K562 (cell line): ENCODE results near the gene MTA2. TPM values are rescaled to one million over a fixed set of nuclear protein-coding genes. Genes with fewer than 3 reads are reported as not detected.

ENCODE experiments used
- GABPB2 ChIP-seq: fragments of 250-450 bp; sonication (Bioruptor Pico); conservative IDR thresholded peaks from 2 replicates; pipeline ENCODE4 v1.5.1; 2021; ENCODE audit warnings: mild to moderate bottlenecking
- HCFC1 ChIP-seq: IDR thresholded peaks from 2 replicates; pipeline ENCODE4 v1.6.1; 2012; ENCODE audit warnings: low read depth, low read length, improper control_type of control experiment
- HMBOX1 ChIP-seq: sonication (generic); IDR thresholded peaks from 2 replicates; pipeline ENCODE4 v1.6.1; 2016
- NCOA1 ChIP-seq: fragments of 450-650 bp; IDR thresholded peaks from 2 replicates; pipeline ENCODE4 v1.6.1; 2016; ENCODE audit warnings: low read depth
- POLR2A ChIP-seq: fragments of 450-650 bp; conservative IDR thresholded peaks from 2 replicates; pipeline ENCODE4 v1.6.1; 2016
- PURB ChIP-seq: sonication (generic); formaldehyde crosslinking; IDR thresholded peaks from 2 replicates; pipeline ENCODE4 v1.9.0; 2021; ENCODE audit warnings: low read depth, mild to moderate bottlenecking, missing genetic modification reagents
- RBM14 ChIP-seq: fragments of 200-400 bp; formaldehyde crosslinking; IDR thresholded peaks from 2 replicates; pipeline ENCODE4 v1.6.1; 2018; ENCODE audit warnings: low read depth, mild to moderate bottlenecking, low read length, moderate library complexity, borderline replicate concordance; ENCODE audit not compliant: insufficient read depth
- RBM25 ChIP-seq: fragments of 200-400 bp; formaldehyde crosslinking; IDR thresholded peaks from 2 replicates; pipeline ENCODE4 v1.6.1; 2018; ENCODE audit warnings: low read length, low read depth, moderate library complexity; ENCODE audit not compliant: severe bottlenecking
- SRF ChIP-seq, 2 experiments: fragments of 250-450, 450-650 bp in 1 of 2; sonication (Bioruptor Pico) in 1 of 2; sonication (generic) in 1 of 2; formaldehyde crosslinking; IDR thresholded peaks; 2 replicates each; pipeline versions ENCODE4 v1.5.0 to v1.5.1; 2020 to 2022; ENCODE audit warnings: mild to moderate bottlenecking in 1 of 2, missing genetic modification reagents in 1 of 2
- ZBTB33 ChIP-seq: sonication (generic); formaldehyde crosslinking; IDR thresholded peaks from 2 replicates; pipeline ENCODE4 v1.8.1; 2023; ENCODE audit warnings: mild to moderate bottlenecking, missing genetic modification reagents
- polyA plus RNA-seq, 8 experiments: library from polyadenylated mRNA; depleted of rRNA in 4 of 8; stranded (reverse) in 5 of 8; unstranded in 3 of 8; fragments of >200 nt; fragmentation: Nextera tagmentation in 2 of 8; fragmentation: Illumina TruSeq in 1 of 8; extraction: Ambion mirVana in 2 of 8; extraction: Trizol in 1 of 8; gene quantifications; 2 replicates each; pipeline versions ENCODE4 v1.2.1 to v1.2.3, GENCODE V29; 2011 to 2014; ENCODE audit warnings: inconsistent platforms in 1 of 8, missing spikeins in 1 of 8
- total RNA-seq, 7 experiments: library from RNA; depleted of rRNA in 6 of 7; stranded (reverse); fragments of >200 nt in 6 of 7; fragmentation: Illumina TruSeq in 2 of 7; extraction: Trizol in 2 of 7; gene quantifications; 2 replicates each; pipeline versions ENCODE4 v1.2.1 to v1.2.3, GENCODE V29; 2011 to 2021; ENCODE audit warnings: low replicate concordance in 1 of 7
- TF ChIP-seq, protein P1 (sequence below): fragments of 250-450 bp; sonication (Bioruptor Pico); IDR thresholded peaks from 2 replicates; pipeline ENCODE4 v1.4.0; 2020
- TF ChIP-seq, protein P2 (sequence below), 2 experiments: fragments of 200-800 bp in 1 of 2; sonication (Bioruptor generic) in 1 of 2; sonication (generic) in 1 of 2; formaldehyde crosslinking in 1 of 2; IDR thresholded peaks in 1 of 2; conservative IDR thresholded peaks in 1 of 2; 2 replicates each; pipeline versions ENCODE4 v1.5.0 to v1.6.1; 2016 to 2020; ENCODE audit warnings: missing compliant biosample characterization in 1 of 2, missing genetic modification characterization in 1 of 2, missing genetic modification reagents in 1 of 2
- TF ChIP-seq, protein P3 (sequence below): fragments of 250-450 bp; sonication (Bioruptor Pico); IDR thresholded peaks from 2 replicates; pipeline ENCODE4 v1.9.0; 2021; ENCODE audit warnings: mild to moderate bottlenecking

MTA2 gene
- total and polyA plus RNA-seq, 9 of the 15 experiments (the other 6 are each of a cell fraction or from before 2014, with no cell fraction given) = 6.2 to 220 (median 172) TPM

DNA sequence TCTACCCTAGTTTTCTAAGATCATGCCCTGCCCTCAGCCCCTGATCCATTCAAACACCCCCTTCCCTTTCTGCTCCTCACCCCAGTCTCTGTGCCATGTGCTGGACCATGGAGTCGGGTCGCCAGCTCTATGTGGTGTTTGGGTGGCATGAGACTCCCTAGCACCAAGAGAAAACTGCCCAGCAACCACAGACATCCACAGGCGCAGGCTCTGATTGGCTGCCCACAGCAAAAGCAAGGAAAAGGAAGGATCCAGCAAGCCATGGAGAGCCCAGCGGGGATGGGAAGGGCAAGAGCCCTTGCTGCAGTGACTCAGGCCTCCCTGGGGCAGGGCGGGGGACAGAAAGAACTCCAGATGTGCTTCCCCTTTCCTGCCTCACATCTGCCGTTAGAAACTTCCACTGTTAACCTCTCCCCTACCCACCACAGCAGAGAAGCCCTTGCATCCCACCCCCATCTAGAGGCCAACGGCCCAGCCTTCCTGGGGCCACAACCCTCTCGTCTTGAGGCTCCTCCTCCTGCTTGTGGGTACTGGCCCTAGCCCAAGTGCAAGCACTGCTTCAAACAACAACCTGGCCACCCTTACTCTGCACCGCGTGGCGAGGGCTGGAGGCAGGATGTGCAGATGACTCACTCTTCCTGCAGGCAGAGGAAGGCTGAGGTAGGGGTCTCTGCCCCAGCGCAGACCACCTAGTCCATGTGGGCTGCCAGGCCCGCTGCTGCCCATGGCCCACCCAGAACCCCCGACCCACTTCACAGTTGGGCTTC, 45.4 kb downstream of the MTA2 start (continued):
- TF ChIP-seq, protein P1, sequence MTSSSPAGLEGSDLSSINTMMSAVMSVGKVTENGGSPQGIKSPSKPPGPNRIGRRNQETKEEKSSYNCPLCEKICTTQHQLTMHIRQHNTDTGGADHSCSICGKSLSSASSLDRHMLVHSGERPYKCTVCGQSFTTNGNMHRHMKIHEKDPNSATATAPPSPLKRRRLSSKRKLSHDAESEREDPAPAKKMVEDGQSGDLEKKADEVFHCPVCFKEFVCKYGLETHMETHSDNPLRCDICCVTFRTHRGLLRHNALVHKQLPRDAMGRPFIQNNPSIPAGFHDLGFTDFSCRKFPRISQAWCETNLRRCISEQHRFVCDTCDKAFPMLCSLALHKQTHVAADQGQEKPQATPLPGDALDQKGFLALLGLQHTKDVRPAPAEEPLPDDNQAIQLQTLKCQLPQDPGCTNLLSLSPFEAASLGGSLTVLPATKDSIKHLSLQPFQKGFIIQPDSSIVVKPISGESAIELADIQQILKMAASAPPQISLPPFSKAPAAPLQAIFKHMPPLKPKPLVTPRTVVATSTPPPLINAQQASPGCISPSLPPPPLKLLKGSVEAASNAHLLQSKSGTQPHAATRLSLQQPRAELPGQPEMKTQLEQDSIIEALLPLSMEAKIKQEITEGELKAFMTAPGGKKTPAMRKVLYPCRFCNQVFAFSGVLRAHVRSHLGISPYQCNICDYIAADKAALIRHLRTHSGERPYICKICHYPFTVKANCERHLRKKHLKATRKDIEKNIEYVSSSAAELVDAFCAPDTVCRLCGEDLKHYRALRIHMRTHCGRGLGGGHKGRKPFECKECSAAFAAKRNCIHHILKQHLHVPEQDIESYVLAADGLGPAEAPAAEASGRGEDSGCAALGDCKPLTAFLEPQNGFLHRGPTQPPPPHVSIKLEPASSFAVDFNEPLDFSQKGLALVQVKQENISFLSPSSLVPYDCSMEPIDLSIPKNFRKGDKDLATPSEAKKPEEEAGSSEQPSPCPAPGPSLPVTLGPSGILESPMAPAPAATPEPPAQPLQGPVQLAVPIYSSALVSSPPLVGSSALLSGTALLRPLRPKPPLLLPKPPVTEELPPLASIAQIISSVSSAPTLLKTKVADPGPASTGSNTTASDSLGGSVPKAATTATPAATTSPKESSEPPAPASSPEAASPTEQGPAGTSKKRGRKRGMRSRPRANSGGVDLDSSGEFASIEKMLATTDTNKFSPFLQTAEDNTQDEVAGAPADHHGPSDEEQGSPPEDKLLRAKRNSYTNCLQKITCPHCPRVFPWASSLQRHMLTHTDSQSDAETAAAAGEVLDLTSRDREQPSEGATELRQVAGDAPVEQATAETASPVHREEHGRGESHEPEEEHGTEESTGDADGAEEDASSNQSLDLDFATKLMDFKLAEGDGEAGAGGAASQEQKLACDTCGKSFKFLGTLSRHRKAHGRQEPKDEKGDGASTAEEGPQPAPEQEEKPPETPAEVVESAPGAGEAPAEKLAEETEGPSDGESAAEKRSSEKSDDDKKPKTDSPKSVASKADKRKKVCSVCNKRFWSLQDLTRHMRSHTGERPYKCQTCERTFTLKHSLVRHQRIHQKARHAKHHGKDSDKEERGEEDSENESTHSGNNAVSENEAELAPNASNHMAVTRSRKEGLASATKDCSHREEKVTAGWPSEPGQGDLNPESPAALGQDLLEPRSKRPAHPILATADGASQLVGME (CRISPR knock-in tag) = no peak
- no peak for TF ChIP-seq GABPB2
- TF ChIP-seq HMBOX1 = peak; percentile 25; the same call in 1 of the 2 replicates
- no peak for TF ChIP-seq RBM14
- TF ChIP-seq, protein P2, sequence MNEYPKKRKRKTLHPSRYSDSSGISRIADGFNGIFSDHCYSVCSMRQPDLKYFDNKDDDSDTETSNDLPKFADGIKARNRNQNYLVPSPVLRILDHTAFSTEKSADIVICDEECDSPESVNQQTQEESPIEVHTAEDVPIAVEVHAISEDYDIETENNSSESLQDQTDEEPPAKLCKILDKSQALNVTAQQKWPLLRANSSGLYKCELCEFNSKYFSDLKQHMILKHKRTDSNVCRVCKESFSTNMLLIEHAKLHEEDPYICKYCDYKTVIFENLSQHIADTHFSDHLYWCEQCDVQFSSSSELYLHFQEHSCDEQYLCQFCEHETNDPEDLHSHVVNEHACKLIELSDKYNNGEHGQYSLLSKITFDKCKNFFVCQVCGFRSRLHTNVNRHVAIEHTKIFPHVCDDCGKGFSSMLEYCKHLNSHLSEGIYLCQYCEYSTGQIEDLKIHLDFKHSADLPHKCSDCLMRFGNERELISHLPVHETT (CRISPR knock-in tag; conservative IDR thresholded peaks at IDR 0.05 in 1 of 2, IDR thresholded peaks at IDR 0.05 in 1 of 2) = peak in 1 of 2 experiments; percentile 20; a peak in 1 of 4 replicates
- TF ChIP-seq PURB (CRISPR knock-in tag) = no peak
- TF ChIP-seq SRF (CRISPR knock-in tag; IDR thresholded peaks at IDR 0.05) = no peak; a peak in 1 of 4 replicates
- no peak for TF ChIP-seq RBM25
- TF ChIP-seq POLR2A = no peak
- TF ChIP-seq HCFC1 = no peak
- TF ChIP-seq NCOA1 = no peak
- TF ChIP-seq, protein P3, sequence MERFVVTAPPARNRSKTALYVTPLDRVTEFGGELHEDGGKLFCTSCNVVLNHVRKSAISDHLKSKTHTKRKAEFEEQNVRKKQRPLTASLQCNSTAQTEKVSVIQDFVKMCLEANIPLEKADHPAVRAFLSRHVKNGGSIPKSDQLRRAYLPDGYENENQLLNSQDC (CRISPR knock-in tag) = no peak
- peak; percentile 10; the same call in 1 of the 2 replicates for TF ChIP-seq ZBTB33 (CRISPR knock-in tag)
